SK-N-SH (cell line): ENCODE results near the gene PRELID1. TPM values are rescaled to one million over a fixed set of nuclear protein-coding genes. Genes with fewer than 3 reads are reported as not detected.
A peak's percentile ranks its signal among the peaks of the same experiment; 100 is the strongest.

Experiments
- CTCF ChIA-PET: fragments of 300-600, 350-600 bp; formaldehyde crosslinking; extraction: SDS; loops from one replicate; lab custom pipeline; 2021; lab: Yijun Ruan, JAX
- POLR2A ChIA-PET: fragments of 350-600 bp; sonication (Branson Sonifier 250); formaldehyde crosslinking; extraction: SDS; loops from one replicate; lab custom pipeline; 2020; ENCODE audit warnings: antibody characterized with exemption, inconsistent platforms; lab: Yijun Ruan, JAX
- DNase-seq: peaks from one replicate; pipeline ENCODE4 v3.0.0; 2012
- H2AFZ ChIP-seq: fragments of 200-600 bp; sonication (generic); 2 replicates; pipeline ENCODE4 v1.8.1; 2016; ENCODE audit warnings: antibody characterized with exemption, mild to moderate bottlenecking, low read depth
- H3F3A ChIP-seq: fragments of 200-600 bp; sonication (generic); replicated peaks from 2 replicates; pipeline ENCODE3; 2016; ENCODE audit warnings: antibody characterized with exemption, mild to moderate bottlenecking; ENCODE audit not compliant: insufficient read depth
- H3K27ac ChIP-seq, 2 experiments: fragments of 200-500 bp in 1 of 2; fragments of 200-600 bp in 1 of 2; sonication (Bioruptor generic) in 1 of 2; sonication (generic), shearing (Covaris generic) in 1 of 2; 2 replicates each; pipeline versions ENCODE4 v1.5.1 to v1.6.1; 2014 to 2016; ENCODE audit warnings: low read depth in 2 of 2, inconsistent platforms in 1 of 2, low read length in 1 of 2, mild to moderate bottlenecking in 1 of 2, mixed read lengths in 1 of 2
- H3K27me3 ChIP-seq: fragments of 200-600 bp; sonication (generic), shearing (Covaris generic); 2 replicates; pipeline ENCODE4 v1.6.1; 2016; ENCODE audit warnings: mixed run types; ENCODE audit not compliant: insufficient read depth
- H3K36me3 ChIP-seq, 2 experiments: fragments of 200-500 bp in 1 of 2; fragments of 200-600 bp in 1 of 2; sonication (Bioruptor generic) in 1 of 2; sonication (generic) in 1 of 2; replicated peaks in 1 of 2; 2 replicates each; pipeline versions ENCODE3 to v1.5.1; 2014 to 2016; ENCODE audit warnings: low read length in 1 of 2, mild to moderate bottlenecking in 1 of 2; ENCODE audit not compliant: insufficient read depth in 2 of 2, control insufficient read depth in 1 of 2
- H3K4me1 ChIP-seq, 2 experiments: fragments of 200-500 bp in 1 of 2; fragments of 200-600 bp in 1 of 2; sonication (Bioruptor generic) in 1 of 2; sonication (generic), shearing (Covaris generic) in 1 of 2; 2 replicates each; pipeline versions ENCODE4 v1.5.1 to v1.6.1; 2014 to 2016; ENCODE audit warnings: low read depth in 1 of 2, low read length in 1 of 2, mixed run types in 1 of 2; ENCODE audit not compliant: insufficient read depth in 2 of 2, control insufficient read depth in 1 of 2
- H3K4me2 ChIP-seq: fragments of 200-600 bp; sonication (generic), shearing (Covaris generic); 2 replicates; pipeline ENCODE4 v1.6.1; 2017; ENCODE audit warnings: mixed run types
- H3K4me3 ChIP-seq, 2 experiments: fragments of 200-500 bp in 1 of 2; fragments of 200-600 bp in 1 of 2; sonication (Bioruptor generic) in 1 of 2; sonication (generic), shearing (Covaris generic) in 1 of 2; 2 replicates each; pipeline versions ENCODE4 v1.5.1 to v1.8.1; 2014 to 2016; ENCODE audit warnings: low read depth in 2 of 2, inconsistent platforms in 1 of 2, low read length in 1 of 2, mild to moderate bottlenecking in 1 of 2, mixed read lengths in 1 of 2, moderate library complexity in 1 of 2
- H3K79me2 ChIP-seq: fragments of 200-600 bp; sonication (generic); 2 replicates; pipeline ENCODE4 v1.8.1; 2017; ENCODE audit warnings: mild to moderate bottlenecking; ENCODE audit not compliant: insufficient read depth
- H3K9ac ChIP-seq: fragments of 200-600 bp; sonication (generic); 2 replicates; pipeline ENCODE4 v1.6.1; 2017; ENCODE audit warnings: mixed run types
- H3K9me2 ChIP-seq: fragments of 200-600 bp; sonication (generic); 2 replicates; pipeline ENCODE4 v1.6.1; 2017; ENCODE audit warnings: mixed run types
- H3K9me3 ChIP-seq: fragments of 200-600 bp; sonication (generic); 2 replicates; pipeline ENCODE4 v1.6.1; 2017; ENCODE audit warnings: mixed run types, mild to moderate bottlenecking, moderate library complexity
- H4K20me1 ChIP-seq: fragments of 200-600 bp; sonication (generic); 2 replicates; pipeline ENCODE4 v1.6.1; 2017; ENCODE audit warnings: mild to moderate bottlenecking, mixed run types; ENCODE audit not compliant: insufficient read depth
- ELF1 ChIP-seq: IDR thresholded peaks from 2 replicates; pipeline ENCODE4 v1.4.0; 2012
- EP300 ChIP-seq, 2 experiments: IDR thresholded peaks; 2 replicates each; pipeline versions ENCODE4 v1.4.0 to v1.6.1; 2012; ENCODE audit warnings: borderline replicate concordance in 1 of 2, low read depth in 1 of 2, low read length in 1 of 2
- FOXM1 ChIP-seq: IDR thresholded peaks from 2 replicates; pipeline ENCODE4 v1.4.0; 2012; ENCODE audit warnings: low read depth, mild to moderate bottlenecking
- GABPA ChIP-seq: IDR thresholded peaks from 2 replicates; pipeline ENCODE4 v1.4.0; 2012; ENCODE audit warnings: low read depth, mild to moderate bottlenecking
- GATA2 ChIP-seq: sonication (generic); formaldehyde crosslinking; IDR thresholded peaks from 2 replicates; pipeline ENCODE4 v1.5.0; 2020; ENCODE audit warnings: mild to moderate bottlenecking, missing genetic modification reagents
- JUND ChIP-seq: IDR thresholded peaks from 2 replicates; pipeline ENCODE4 v1.4.0; 2012
- MXI1 ChIP-seq: IDR thresholded peaks from 2 replicates; pipeline ENCODE4 v1.6.1; 2012; ENCODE audit warnings: mild to moderate bottlenecking, low read depth, low read length, improper control_type of control experiment
- POLR2AphosphoS5 ChIP-seq: IDR thresholded peaks from 2 replicates; pipeline ENCODE4 v1.6.1; 2012; ENCODE audit warnings: low read depth, low read length
- RAD21 ChIP-seq: IDR thresholded peaks from 2 replicates; pipeline ENCODE4 v1.6.1; 2012; ENCODE audit warnings: mild to moderate bottlenecking, low read length
- RCOR1 ChIP-seq: fragments of 150-350 bp; IDR thresholded peaks from 2 replicates; pipeline ENCODE4 v1.6.1; 2017; ENCODE audit warnings: antibody characterized with exemption, low read length
- RFX5 ChIP-seq: IDR thresholded peaks from 2 replicates; pipeline ENCODE4 v1.6.1; 2012; ENCODE audit warnings: mild to moderate bottlenecking, improper control_type of control experiment, low read length
- SIN3A ChIP-seq: IDR thresholded peaks from 2 replicates; pipeline ENCODE4 v1.6.1; 2012; ENCODE audit warnings: low read depth, mild to moderate bottlenecking, low read length, moderate library complexity, borderline replicate concordance
- TCF12 ChIP-seq: IDR thresholded peaks from 2 replicates; pipeline ENCODE4 v1.4.0; 2012
- WGBS: methylation state at CpG from one replicate; pipeline ENCODE4 v1.1.6; 2017; ENCODE audit warnings: low lambda C conversion rate; 5-methylcytosine and 5-hydroxymethylcytosine counted together
- polyA plus RNA-seq, 3 experiments: library from polyadenylated mRNA; depleted of rRNA; stranded (reverse); fragments of >200 nt; gene quantifications; 2 replicates each; pipeline ENCODE4 v1.2.3, GENCODE V29; 2012
- TF ChIP-seq, protein P1 (sequence below): fragments of 150-350 bp; IDR thresholded peaks from 2 replicates; pipeline ENCODE4 v1.6.1; 2016; ENCODE audit warnings: mild to moderate bottlenecking, low read depth, low read length
- TF ChIP-seq, protein P2 (sequence below): fragments of 150-350 bp; IDR thresholded peaks from 2 replicates; pipeline ENCODE4 v1.6.1; 2017; ENCODE audit warnings: antibody characterized with exemption, low read length, low read depth, borderline replicate concordance
- TF ChIP-seq, protein P3 (sequence below): IDR thresholded peaks from 2 replicates; pipeline ENCODE4 v1.6.1; 2012; ENCODE audit warnings: mild to moderate bottlenecking, low read depth, low read length, moderate library complexity
- TF ChIP-seq, protein P4 (sequence below): IDR thresholded peaks from 2 replicates; pipeline ENCODE4; 2012
- TF ChIP-seq, protein P5 (sequence below): IDR thresholded peaks from 2 replicates; pipeline ENCODE4 v1.4.0; 2012; ENCODE audit warnings: low read depth, borderline replicate concordance
- TF ChIP-seq, protein P6 (sequence below): IDR thresholded peaks from 2 replicates; pipeline ENCODE4 v1.4.0; 2012; ENCODE audit warnings: low read depth
- TF ChIP-seq, protein P7 (sequence below): fragments of 200-600 bp; sonication (generic); IDR thresholded peaks from 2 replicates; pipeline ENCODE4 v1.6.1; 2017; ENCODE audit warnings: antibody characterized with exemption, mild to moderate bottlenecking, moderate library complexity

Gene PRELID1, protein sequence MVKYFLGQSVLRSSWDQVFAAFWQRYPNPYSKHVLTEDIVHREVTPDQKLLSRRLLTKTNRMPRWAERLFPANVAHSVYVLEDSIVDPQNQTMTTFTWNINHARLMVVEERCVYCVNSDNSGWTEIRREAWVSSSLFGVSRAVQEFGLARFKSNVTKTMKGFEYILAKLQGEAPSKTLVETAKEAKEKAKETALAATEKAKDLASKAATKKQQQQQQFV
- polyA plus RNA-seq (2012; rRNA removed): 344 TPM in 2 replicates
- polyA plus RNA-seq (2012; cell fraction: cytosol; rRNA removed): 275 and 308 TPM in 2 replicates
- 121 and 150 TPM in 2 replicates for polyA plus RNA-seq (2012; cell fraction: nucleus; rRNA removed)

DNA sequence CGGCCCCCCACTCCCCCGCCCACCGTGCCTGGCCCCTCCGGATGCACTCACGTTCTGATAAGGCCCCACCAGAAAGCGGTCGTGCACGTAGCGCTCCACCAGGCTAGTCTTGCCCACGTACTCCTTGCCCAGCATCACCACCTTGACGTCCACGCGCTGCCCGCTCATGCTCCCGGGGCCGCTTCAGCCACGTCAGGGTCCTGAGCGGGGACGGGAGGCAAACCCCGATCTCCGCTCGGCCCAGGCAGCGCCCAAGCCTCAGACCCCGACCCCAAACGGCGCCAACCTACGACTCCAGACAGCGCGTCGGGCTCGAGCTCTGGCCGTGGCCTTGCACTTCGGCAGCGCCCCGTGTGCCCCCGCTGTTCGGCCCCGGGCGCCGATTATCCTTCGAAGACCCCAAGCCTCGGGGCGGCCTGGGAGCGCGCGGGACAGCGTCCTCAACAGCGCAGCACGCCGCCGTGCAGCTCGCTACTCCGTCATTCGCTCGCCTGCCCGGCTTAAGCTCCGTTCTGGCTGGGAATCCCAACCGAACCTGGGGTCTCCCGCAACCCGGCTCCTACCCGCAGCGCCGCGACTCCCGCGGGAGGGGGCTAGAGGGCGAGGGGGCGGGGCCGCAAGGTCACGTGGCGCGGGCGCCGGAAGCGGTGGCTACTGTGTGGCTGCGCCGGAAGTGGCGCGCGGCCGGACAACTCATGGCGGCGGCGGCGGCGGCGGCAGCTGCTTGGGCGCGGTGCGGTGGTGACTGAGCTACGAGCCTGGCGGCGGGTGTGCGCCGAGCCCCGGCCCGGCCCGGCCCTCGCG, at the start of gene PRELID1, which contains the start of gene RAB24:
Gene PRELID1, plus strand, starts transcription at position 679 of the 804 bp plus-strand sequence. CDS start 187 bp downstream, outside the sequence.
Gene RAB24, minus strand, starts transcription at position 599 of the 804 bp plus-strand sequence. Its CDS starts 431 bp downstream, at position 168.
- Histone ChIP-seq H3K79me2 (peaks cover 64% of the 10 kb centered on the region), H3K9ac (peak within 1 kb of the TSS; percentile 90), H3K4me2 (peak within 1 kb of the TSS; percentile 98), H3F3A (peaks cover 18% of the 10 kb centered on the region), H3K36me3 (peaks cover 30 to 52% of the 10 kb centered on the region in 2 experiments), H3K27me3 (no peaks in the 10 kb centered on the region), H3K27ac (peak within 1 kb of the TSS; percentile 76 to 79), H3K9me2 (no peaks in the 10 kb centered on the region), H3K4me1 (peaks cover 0 to 28% of the 10 kb centered on the region in 2 experiments; a peak in 1 of 4 replicates), H2AFZ (peak within 1 kb of the TSS; percentile 76), H4K20me1 (peaks cover 18% of the 10 kb centered on the region), H3K4me3 (peak within 1 kb of the TSS; percentile 93 to 98), H3K9me3 (no peaks in the 10 kb centered on the region)
- peak; percentile 98 for DNase-seq
- POLR2A ChIA-PET: interaction anchor here (1.2 to 1.5 kb wide), 2 partner anchors 49 to 170 kb away, joined by 4 to 5 read pairs; partner anchors contain the start of genes LMAN2 and NSD1
- CTCF ChIA-PET: interaction anchor here (0.8 to 6.5 kb wide), 6 partner anchors 10 to 190 kb away, joined by 3 to 48 read pairs (median 3); no protein-coding TSS in a partner anchor
- 3% methylated on average over 14 of the region's 100 CpGs for WGBS
- TF ChIP-seq EP300 (IDR thresholded peaks at IDR 0.05; ENCODE audit: borderline replicate concordance in 1 of 2, low read depth in 1 of 2, low read length in 1 of 2): peak in 1 of 2 experiments; percentile 17; a peak in 1 of 4 replicates
- no peak for TF ChIP-seq SIN3A
- TF ChIP-seq, protein P1, sequence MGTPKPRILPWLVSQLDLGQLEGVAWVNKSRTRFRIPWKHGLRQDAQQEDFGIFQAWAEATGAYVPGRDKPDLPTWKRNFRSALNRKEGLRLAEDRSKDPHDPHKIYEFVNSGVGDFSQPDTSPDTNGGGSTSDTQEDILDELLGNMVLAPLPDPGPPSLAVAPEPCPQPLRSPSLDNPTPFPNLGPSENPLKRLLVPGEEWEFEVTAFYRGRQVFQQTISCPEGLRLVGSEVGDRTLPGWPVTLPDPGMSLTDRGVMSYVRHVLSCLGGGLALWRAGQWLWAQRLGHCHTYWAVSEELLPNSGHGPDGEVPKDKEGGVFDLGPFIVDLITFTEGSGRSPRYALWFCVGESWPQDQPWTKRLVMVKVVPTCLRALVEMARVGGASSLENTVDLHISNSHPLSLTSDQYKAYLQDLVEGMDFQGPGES: no peak
- TF ChIP-seq, protein P2, sequence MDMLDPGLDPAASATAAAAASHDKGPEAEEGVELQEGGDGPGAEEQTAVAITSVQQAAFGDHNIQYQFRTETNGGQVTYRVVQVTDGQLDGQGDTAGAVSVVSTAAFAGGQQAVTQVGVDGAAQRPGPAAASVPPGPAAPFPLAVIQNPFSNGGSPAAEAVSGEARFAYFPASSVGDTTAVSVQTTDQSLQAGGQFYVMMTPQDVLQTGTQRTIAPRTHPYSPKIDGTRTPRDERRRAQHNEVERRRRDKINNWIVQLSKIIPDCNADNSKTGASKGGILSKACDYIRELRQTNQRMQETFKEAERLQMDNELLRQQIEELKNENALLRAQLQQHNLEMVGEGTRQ: peak; percentile 83
- TF ChIP-seq RAD21: no peak
- TF ChIP-seq TCF12: no peak
- no peak for TF ChIP-seq JUND
- TF ChIP-seq FOXM1: no peak
- TF ChIP-seq POLR2AphosphoS5: peak; percentile 29
- TF ChIP-seq RCOR1: no peak
- TF ChIP-seq, protein P3, sequence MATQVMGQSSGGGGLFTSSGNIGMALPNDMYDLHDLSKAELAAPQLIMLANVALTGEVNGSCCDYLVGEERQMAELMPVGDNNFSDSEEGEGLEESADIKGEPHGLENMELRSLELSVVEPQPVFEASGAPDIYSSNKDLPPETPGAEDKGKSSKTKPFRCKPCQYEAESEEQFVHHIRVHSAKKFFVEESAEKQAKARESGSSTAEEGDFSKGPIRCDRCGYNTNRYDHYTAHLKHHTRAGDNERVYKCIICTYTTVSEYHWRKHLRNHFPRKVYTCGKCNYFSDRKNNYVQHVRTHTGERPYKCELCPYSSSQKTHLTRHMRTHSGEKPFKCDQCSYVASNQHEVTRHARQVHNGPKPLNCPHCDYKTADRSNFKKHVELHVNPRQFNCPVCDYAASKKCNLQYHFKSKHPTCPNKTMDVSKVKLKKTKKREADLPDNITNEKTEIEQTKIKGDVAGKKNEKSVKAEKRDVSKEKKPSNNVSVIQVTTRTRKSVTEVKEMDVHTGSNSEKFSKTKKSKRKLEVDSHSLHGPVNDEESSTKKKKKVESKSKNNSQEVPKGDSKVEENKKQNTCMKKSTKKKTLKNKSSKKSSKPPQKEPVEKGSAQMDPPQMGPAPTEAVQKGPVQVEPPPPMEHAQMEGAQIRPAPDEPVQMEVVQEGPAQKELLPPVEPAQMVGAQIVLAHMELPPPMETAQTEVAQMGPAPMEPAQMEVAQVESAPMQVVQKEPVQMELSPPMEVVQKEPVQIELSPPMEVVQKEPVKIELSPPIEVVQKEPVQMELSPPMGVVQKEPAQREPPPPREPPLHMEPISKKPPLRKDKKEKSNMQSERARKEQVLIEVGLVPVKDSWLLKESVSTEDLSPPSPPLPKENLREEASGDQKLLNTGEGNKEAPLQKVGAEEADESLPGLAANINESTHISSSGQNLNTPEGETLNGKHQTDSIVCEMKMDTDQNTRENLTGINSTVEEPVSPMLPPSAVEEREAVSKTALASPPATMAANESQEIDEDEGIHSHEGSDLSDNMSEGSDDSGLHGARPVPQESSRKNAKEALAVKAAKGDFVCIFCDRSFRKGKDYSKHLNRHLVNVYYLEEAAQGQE: peak; percentile 3; the same call in 1 of the 2 replicates
- TF ChIP-seq GABPA: peak; percentile 87
- TF ChIP-seq, protein P4, sequence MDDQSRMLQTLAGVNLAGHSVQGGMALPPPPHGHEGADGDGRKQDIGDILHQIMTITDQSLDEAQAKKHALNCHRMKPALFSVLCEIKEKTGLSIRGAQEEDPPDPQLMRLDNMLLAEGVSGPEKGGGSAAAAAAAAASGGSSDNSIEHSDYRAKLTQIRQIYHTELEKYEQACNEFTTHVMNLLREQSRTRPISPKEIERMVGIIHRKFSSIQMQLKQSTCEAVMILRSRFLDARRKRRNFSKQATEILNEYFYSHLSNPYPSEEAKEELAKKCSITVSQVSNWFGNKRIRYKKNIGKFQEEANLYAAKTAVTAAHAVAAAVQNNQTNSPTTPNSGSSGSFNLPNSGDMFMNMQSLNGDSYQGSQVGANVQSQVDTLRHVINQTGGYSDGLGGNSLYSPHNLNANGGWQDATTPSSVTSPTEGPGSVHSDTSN: no peak
- TF ChIP-seq, protein P5, sequence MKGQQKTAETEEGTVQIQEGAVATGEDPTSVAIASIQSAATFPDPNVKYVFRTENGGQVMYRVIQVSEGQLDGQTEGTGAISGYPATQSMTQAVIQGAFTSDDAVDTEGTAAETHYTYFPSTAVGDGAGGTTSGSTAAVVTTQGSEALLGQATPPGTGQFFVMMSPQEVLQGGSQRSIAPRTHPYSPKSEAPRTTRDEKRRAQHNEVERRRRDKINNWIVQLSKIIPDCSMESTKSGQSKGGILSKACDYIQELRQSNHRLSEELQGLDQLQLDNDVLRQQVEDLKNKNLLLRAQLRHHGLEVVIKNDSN: peak; percentile 98
- TF ChIP-seq, protein P6, sequence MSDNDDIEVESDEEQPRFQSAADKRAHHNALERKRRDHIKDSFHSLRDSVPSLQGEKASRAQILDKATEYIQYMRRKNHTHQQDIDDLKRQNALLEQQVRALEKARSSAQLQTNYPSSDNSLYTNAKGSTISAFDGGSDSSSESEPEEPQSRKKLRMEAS: peak; percentile 65
- peak; percentile 60 for TF ChIP-seq ELF1
- TF ChIP-seq, protein P7, sequence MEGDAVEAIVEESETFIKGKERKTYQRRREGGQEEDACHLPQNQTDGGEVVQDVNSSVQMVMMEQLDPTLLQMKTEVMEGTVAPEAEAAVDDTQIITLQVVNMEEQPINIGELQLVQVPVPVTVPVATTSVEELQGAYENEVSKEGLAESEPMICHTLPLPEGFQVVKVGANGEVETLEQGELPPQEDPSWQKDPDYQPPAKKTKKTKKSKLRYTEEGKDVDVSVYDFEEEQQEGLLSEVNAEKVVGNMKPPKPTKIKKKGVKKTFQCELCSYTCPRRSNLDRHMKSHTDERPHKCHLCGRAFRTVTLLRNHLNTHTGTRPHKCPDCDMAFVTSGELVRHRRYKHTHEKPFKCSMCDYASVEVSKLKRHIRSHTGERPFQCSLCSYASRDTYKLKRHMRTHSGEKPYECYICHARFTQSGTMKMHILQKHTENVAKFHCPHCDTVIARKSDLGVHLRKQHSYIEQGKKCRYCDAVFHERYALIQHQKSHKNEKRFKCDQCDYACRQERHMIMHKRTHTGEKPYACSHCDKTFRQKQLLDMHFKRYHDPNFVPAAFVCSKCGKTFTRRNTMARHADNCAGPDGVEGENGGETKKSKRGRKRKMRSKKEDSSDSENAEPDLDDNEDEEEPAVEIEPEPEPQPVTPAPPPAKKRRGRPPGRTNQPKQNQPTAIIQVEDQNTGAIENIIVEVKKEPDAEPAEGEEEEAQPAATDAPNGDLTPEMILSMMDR: peak; percentile 40
- no peak for TF ChIP-seq RFX5
- peak; percentile 66 for TF ChIP-seq MXI1
- no peak for TF ChIP-seq GATA2
